ENCODE results near the gene PGAP6. TPM values are rescaled to one million over a fixed set of nuclear protein-coding genes. Genes with fewer than 3 reads are reported as not detected.
"Not testable (repeated sequence)": the region's sequence is repeated elsewhere in the genome, so short reads cannot be mapped to it uniquely, and the experiment has no call there.

Gene PGAP6
- total and polyA plus RNA-seq, 7 experiments from 2014 or later: 17.0 to 107 (median 52.4) TPM

DNA sequence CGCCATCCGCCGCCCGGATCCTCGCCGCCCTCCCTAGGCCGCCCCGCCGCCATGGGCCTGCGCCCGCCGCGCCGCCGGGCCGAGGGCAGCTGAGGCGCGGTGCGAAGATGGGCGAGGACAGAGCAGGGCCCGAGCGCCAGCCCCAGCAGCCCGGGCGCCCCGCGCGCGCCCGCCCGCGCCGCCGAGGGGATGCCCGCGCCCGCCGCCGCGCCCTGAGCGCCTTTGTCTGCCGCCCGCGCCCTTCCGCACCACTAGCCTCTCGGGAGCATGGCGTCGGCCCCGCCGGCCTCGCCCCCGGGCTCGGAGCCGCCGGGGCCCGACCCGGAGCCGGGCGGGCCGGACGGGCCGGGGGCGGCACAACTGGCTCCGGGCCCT lies 43.9 kb upstream of the PGAP6 start:
- Histone ChIP-seq H3K27ac (ENCODE audit: low read depth, low read length) (peak overlapping the region; percentile 92), H3K4me1 (ENCODE audit: control insufficient read depth in 2 of 2, insufficient read depth in 2 of 2, low read length in 2 of 2) (peaks cover 10 to 17% of the 10 kb centered on the region in 2 donors), H3K9me3 (ENCODE audit: control insufficient read depth in 2 of 3, low read length in 3 of 3) (no peaks in the 10 kb centered on the region), H3K36me3 (ENCODE audit: control insufficient read depth in 2 of 3, insufficient read depth in 3 of 3, low read length in 3 of 3) (no peaks in the 10 kb centered on the region), H3K27me3 (ENCODE audit: control insufficient read depth in 2 of 2, insufficient read depth in 2 of 2, low read length in 2 of 2) (no peaks in the 10 kb centered on the region), H3K4me3 (ENCODE audit: low read length) (no peak overlapping the region)
- peaks cover 0 to 3% (median 0%) of the 10 kb centered on the region in 11 donors for H3K9me3 Mint-ChIP-seq
- peak overlapping the region; percentile 78 to 92 (median 87) for H3K4me3 Mint-ChIP-seq
- intact Hi-C loops (cut with micrococcal nuclease): loop anchor here (1.0 to 2.0 kb wide), 8 partner anchors 23 to 287 kb away; partner anchors contain the start of genes CAPN15 (in 2 of the 2), DECR2 (in 1 of the 2), METTL26 (in 1 of the 2) and NPRL3 (in 1 of the 2)
- ATAC-seq (peak; percentile 74), DNase-seq (peak in 2 of 9 donors; percentile 40 to 51)
- peak overlapping the region in 2 of 9 donors; percentile 90 to 95 for H3K27ac Mint-ChIP-seq
- ChIA-PET POLR2A (interaction anchor here (0.7 to 1.1 kb wide), 4 partner anchors 23 to 197 kb away, joined by 3 to 5 read pairs (median 4); partner anchors contain the start of genes DECR2 and LUC7L), CTCF (interaction anchor here (0.6 kb wide), 1 partner anchor 28 kb away, joined by 3 read pairs; no protein-coding TSS in a partner anchor)
- H3K36me3 Mint-ChIP-seq: peaks cover 0 to 11% (median 0%) of the 10 kb centered on the region in 5 donors
- H3K4me1 Mint-ChIP-seq: peaks cover 22 to 41% (median 32%) of the 10 kb centered on the region in 7 donors
- peaks cover 0 to 18% (median 0%) of the 10 kb centered on the region in 5 donors for H3K27me3 Mint-ChIP-seq

DNA sequence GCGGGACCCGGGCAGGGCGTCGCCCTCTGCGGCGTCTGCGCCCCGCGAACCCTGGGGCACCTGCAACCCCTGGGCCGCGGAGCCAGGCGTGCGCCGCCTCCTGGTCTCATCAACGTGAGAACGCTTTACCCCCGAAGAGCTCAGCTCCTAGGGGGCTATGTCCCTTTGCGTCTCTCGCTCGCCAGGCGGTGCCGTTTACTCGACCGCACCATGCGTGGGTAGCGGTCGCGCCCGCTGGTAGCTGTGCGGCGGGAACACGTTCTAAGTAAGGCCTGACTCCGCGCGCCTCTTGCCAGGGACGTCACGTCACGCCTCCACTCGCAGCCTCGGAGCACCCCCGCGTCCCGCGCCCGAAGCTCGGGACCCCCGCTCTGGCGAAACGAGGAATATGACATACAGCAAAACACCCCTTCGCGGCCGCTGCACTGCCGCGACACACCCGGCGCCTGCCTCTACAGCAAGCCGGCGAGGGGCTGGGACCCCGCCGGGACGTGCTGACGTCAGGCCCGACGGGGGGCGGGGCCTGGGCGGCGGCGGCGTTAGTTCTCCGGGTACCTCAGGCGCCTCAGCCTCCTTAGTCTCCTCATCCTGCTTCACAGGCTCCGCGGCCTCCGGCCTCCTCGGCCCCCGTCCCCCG lies 43.4 kb upstream of the PGAP6 start, which contains the start of gene RAB11FIP3:
Gene RAB11FIP3, plus strand, starts transcription at position 568 of the 637 bp plus-strand sequence. CDS start 358 bp downstream, outside the sequence.
- ATAC-seq: peak; percentile 94
- intact Hi-C loops (cut with micrococcal nuclease): loop anchor here (1.0 to 2.0 kb wide), 8 partner anchors 22 to 287 kb away; partner anchors contain the start of genes CAPN15 (in 2 of the 2), DECR2 (in 1 of the 2), METTL26 (in 1 of the 2) and NPRL3 (in 1 of the 2)
- ChIA-PET CTCF (no interaction called here), POLR2A (interaction anchor here (1.0 to 1.3 kb wide), 3 partner anchors 23 to 55 kb away, joined by 4 to 5 read pairs (median 4); partner anchors contain the start of genes DECR2 and MRPL28)
- Mint-ChIP-seq H3K9me3 (peaks cover 0 to 3% (median 0%) of the 10 kb centered on the region in 11 donors), H3K27ac (peak within 1 kb of the TSS in 8 of 9 donors; percentile 78 to 95 (median 90)), H3K36me3 (peaks cover 0 to 11% (median 0%) of the 10 kb centered on the region in 5 donors), H3K4me3 (peak within 1 kb of the TSS; percentile 78 to 92 (median 88)), H3K27me3 (peaks cover 0 to 18% (median 0%) of the 10 kb centered on the region in 5 donors), H3K4me1 (peaks cover 22 to 39% (median 32%) of the 10 kb centered on the region in 7 donors)
- Histone ChIP-seq H3K36me3 (ENCODE audit: control insufficient read depth in 2 of 3, insufficient read depth in 3 of 3, low read length in 3 of 3) (no peaks in the 10 kb centered on the region), H3K9me3 (ENCODE audit: control insufficient read depth in 2 of 3, low read length in 3 of 3) (no peaks in the 10 kb centered on the region), H3K27me3 (ENCODE audit: control insufficient read depth in 2 of 2, insufficient read depth in 2 of 2, low read length in 2 of 2) (no peaks in the 10 kb centered on the region), H3K27ac (ENCODE audit: low read depth, low read length) (peak within 1 kb of the TSS; percentile 92), H3K4me1 (ENCODE audit: control insufficient read depth in 2 of 2, insufficient read depth in 2 of 2, low read length in 2 of 2) (peaks cover 10 to 17% of the 10 kb centered on the region in 2 donors), H3K4me3 (ENCODE audit: low read length) (peak within 1 kb of the TSS; percentile 83)
- peak; percentile 80 to 91 (median 87) for DNase-seq

DNA sequence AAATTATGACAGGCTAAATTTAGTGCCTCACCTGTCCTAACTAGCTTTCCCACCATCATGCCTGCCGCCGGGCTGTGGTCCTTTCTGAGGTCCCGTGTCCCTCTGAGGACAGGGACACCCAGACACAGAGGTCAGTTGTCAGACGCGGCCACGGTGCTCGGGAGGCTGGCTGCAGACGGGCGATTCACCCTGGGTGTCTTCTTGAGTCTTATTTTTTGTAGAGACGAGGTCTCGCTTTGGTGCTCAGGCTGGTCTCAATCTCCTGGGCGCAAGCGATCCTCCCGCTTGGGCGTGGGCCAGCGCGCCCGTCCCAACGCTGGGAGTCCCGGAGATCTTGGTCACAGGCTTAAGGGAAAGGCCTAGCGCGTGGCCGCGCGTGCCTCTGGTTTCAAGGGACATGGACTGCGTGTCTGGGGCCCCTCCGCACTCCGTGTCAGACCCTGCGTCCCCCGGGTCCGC lies 42.9 kb upstream of the PGAP6 start:
- peaks cover 0 to 9% (median 0%) of the 10 kb centered on the region in 5 donors for H3K36me3 Mint-ChIP-seq
- Histone ChIP-seq H3K27me3 (ENCODE audit: control insufficient read depth in 2 of 2, insufficient read depth in 2 of 2, low read length in 2 of 2) (no peaks in the 10 kb centered on the region), H3K4me1 (ENCODE audit: control insufficient read depth in 2 of 2, insufficient read depth in 2 of 2, low read length in 2 of 2) (peaks cover 10 to 17% of the 10 kb centered on the region in 2 donors), H3K4me3 (ENCODE audit: low read length) (peak overlapping the region; percentile 83), H3K9me3 (ENCODE audit: control insufficient read depth in 2 of 3, low read length in 3 of 3) (no peaks in the 10 kb centered on the region), H3K27ac (ENCODE audit: low read depth, low read length) (peak overlapping the region; percentile 92), H3K36me3 (ENCODE audit: control insufficient read depth in 2 of 3, insufficient read depth in 3 of 3, low read length in 3 of 3) (no peaks in the 10 kb centered on the region)
- H3K4me1 Mint-ChIP-seq: peaks cover 22 to 35% (median 32%) of the 10 kb centered on the region in 7 donors
- ATAC-seq: no peak
- peak overlapping the region; percentile 68 to 92 (median 86) for H3K4me3 Mint-ChIP-seq
- peak overlapping the region in 6 of 9 donors; percentile 67 to 90 (median 78) for H3K27ac Mint-ChIP-seq
- no peak for DNase-seq
- POLR2A ChIA-PET: interaction anchor here (1.0 to 1.3 kb wide), 3 partner anchors 22 to 54 kb away, joined by 3 to 4 read pairs (median 4); partner anchors contain the start of gene MRPL28
- H3K27me3 Mint-ChIP-seq: peaks cover 0 to 18% (median 0%) of the 10 kb centered on the region in 5 donors
- peaks cover 0 to 3% (median 0%) of the 10 kb centered on the region in 11 donors for H3K9me3 Mint-ChIP-seq
- CTCF ChIA-PET: no interaction called here
- intact Hi-C loops (cut with micrococcal nuclease): loop anchor here (1.0 to 2.0 kb wide), 8 partner anchors 22 to 286 kb away; partner anchors contain the start of genes CAPN15 (in 2 of the 2), DECR2 (in 1 of the 2), METTL26 (in 1 of the 2) and NPRL3 (in 1 of the 2)

DNA sequence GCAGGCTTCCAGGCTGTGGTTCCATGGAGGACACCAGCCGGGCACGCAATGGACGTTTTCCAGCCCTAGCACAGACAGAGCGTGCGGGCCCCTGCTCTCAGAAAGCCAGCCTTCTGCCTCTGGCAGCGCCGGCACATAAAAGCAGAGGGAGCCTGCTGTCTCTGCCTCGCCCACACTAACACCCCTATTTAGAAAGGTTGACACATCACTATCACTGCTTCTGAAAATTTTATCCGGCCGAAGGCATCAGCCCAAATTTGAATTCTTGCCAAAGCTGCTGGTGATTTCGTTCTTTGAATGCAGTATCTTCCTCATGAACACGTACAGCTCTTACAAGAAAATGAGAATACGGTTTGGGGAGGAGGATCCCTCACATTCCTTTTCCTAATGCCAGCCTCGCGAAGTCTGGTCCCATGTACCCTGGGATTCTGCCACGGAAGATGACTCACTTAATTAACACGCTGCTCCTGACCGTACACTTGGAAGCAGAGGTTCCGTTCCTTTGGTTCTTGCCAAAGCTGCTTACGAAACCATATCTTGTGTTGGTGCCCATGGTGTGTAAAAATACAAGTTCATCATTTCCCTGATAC lies 42.4 kb upstream of the PGAP6 start:
- ChIA-PET CTCF (no interaction called here), POLR2A (interaction anchor here (1.3 kb wide), 2 partner anchors 24 to 54 kb away, joined by 3 to 4 read pairs; partner anchors contain the start of gene MRPL28)
- Histone ChIP-seq H3K9me3 (ENCODE audit: control insufficient read depth in 2 of 3, low read length in 3 of 3) (no peaks in the 10 kb centered on the region), H3K4me1 (ENCODE audit: control insufficient read depth in 2 of 2, insufficient read depth in 2 of 2, low read length in 2 of 2) (peaks cover 10 to 17% of the 10 kb centered on the region in 2 donors), H3K36me3 (ENCODE audit: control insufficient read depth in 2 of 3, insufficient read depth in 3 of 3, low read length in 3 of 3) (no peaks in the 10 kb centered on the region), H3K27me3 (ENCODE audit: control insufficient read depth in 2 of 2, insufficient read depth in 2 of 2, low read length in 2 of 2) (no peaks in the 10 kb centered on the region), H3K27ac (ENCODE audit: low read depth, low read length) (no peak overlapping the region), H3K4me3 (ENCODE audit: low read length) (no peak overlapping the region)
- H3K9me3 Mint-ChIP-seq: peaks cover 0 to 3% (median 0%) of the 10 kb centered on the region in 11 donors
- H3K4me1 Mint-ChIP-seq: peaks cover 21 to 35% (median 32%) of the 10 kb centered on the region in 7 donors
- H3K36me3 Mint-ChIP-seq: peaks cover 0 to 9% (median 0%) of the 10 kb centered on the region in 5 donors
- intact Hi-C loops (cut with micrococcal nuclease): loop anchor here in 1 of 2 donors (2.0 kb wide), 1 partner anchor 21 kb away; no protein-coding TSS in a partner anchor
- H3K27ac Mint-ChIP-seq: peak overlapping the region in 6 of 9 donors; percentile 67 to 82 (median 75)
- ATAC-seq (no peak), DNase-seq (no peak)
- H3K27me3 Mint-ChIP-seq: peaks cover 0 to 18% (median 0%) of the 10 kb centered on the region in 5 donors
- peak overlapping the region; percentile 68 to 92 (median 86) for H3K4me3 Mint-ChIP-seq

DNA sequence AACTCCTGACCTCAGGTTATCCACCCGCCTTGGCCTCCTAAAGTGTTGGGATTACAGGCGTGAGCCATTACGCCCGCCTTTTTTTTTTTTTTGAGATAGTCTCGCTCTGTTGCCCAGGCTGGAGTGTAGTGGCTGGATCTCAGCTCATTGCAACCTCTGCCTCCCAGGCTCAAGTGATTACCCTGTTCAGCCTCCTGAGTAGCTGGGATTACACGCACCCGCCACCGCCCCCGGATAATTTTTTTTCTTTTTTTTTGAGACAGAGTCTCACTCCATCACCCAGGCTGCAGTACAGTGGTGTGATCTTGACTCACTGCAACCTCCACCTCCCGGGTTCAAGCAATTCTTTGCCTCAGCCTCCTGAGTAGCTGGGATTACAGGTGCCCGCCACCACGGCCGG lies 40.4 kb upstream of the PGAP6 start:
- H3K27ac ChIP-seq (ENCODE audit: low read depth, low read length); H3K36me3 Mint-ChIP-seq; intact Hi-C loops (cut with micrococcal nuclease); ATAC-seq; H3K9me3 Mint-ChIP-seq; DNase-seq; H3K9me3 ChIP-seq (ENCODE audit: control insufficient read depth in 2 of 3, low read length in 3 of 3); H3K4me3 ChIP-seq (ENCODE audit: low read length); H3K27me3 ChIP-seq (ENCODE audit: control insufficient read depth in 2 of 2, insufficient read depth in 2 of 2, low read length in 2 of 2); H3K27ac Mint-ChIP-seq; H3K36me3 ChIP-seq (ENCODE audit: control insufficient read depth in 2 of 3, insufficient read depth in 3 of 3, low read length in 3 of 3); CTCF ChIA-PET; H3K4me3 Mint-ChIP-seq: not testable (repeated sequence)
- Mint-ChIP-seq H3K27me3 (peaks cover 0 to 18% (median 0%) of the 10 kb centered on the region in 5 donors), H3K4me1 (peaks cover 9 to 18% (median 15%) of the 10 kb centered on the region in 7 donors)
- POLR2A ChIA-PET: interaction anchor here (0.9 kb wide), 1 partner anchor 22 kb away, joined by 3 read pairs; no protein-coding TSS in a partner anchor
- peaks cover 10 to 13% of the 10 kb centered on the region in 2 donors for H3K4me1 ChIP-seq (ENCODE audit: control insufficient read depth in 2 of 2, insufficient read depth in 2 of 2, low read length in 2 of 2)

DNA sequence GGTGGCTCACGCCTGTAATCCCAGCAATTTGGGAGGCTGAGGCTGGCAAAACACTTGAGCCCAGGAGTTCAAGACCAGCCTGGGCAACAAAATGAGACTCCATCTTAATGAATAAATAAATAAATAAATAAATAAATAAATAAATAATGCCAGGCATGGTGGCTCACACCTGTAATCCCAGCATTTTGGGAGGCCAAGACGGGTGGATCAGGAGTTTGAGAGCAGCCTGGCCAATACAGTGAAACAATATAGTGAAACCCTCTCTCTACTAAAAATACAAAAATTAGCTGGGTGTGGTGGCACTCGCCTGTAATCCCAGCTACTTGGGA lies 33.4 kb upstream of the PGAP6 start:
- H3K27ac ChIP-seq (ENCODE audit: low read depth, low read length); DNase-seq; intact Hi-C loops (cut with micrococcal nuclease); H3K9me3 Mint-ChIP-seq; H3K36me3 Mint-ChIP-seq; H3K9me3 ChIP-seq (ENCODE audit: control insufficient read depth in 2 of 3, low read length in 3 of 3); CTCF ChIA-PET; H3K4me1 ChIP-seq (ENCODE audit: control insufficient read depth in 2 of 2, insufficient read depth in 2 of 2, low read length in 2 of 2); H3K4me3 Mint-ChIP-seq; H3K27me3 Mint-ChIP-seq; H3K27me3 ChIP-seq (ENCODE audit: control insufficient read depth in 2 of 2, insufficient read depth in 2 of 2, low read length in 2 of 2); H3K4me3 ChIP-seq (ENCODE audit: low read length); H3K4me1 Mint-ChIP-seq; ATAC-seq; POLR2A ChIA-PET; H3K27ac Mint-ChIP-seq: not testable (repeated sequence)
- H3K36me3 ChIP-seq (ENCODE audit: control insufficient read depth in 2 of 3, insufficient read depth in 3 of 3, low read length in 3 of 3): peaks cover 0 to 10% (median 0%) of the 10 kb centered on the region in 3 experiments
